Fibroblast of pulmonary artery (primary cell): Measurements from ENCODE around the gene UBE2E3.

ENCODE experiments used
- DNase-seq: peaks from one replicate; pipeline ENCODE4 v3.0.0-alpha.2; 2010; ENCODE audit warnings: low read depth
- H3K4me3 ChIP-seq: replicated peaks from 2 replicates; pipeline ENCODE4 v1.5.1; 2011; ENCODE audit warnings: low read depth, mild to moderate bottlenecking, control low read depth, low read length, moderate library complexity
- CTCF ChIP-seq: IDR thresholded peaks from 2 replicates; pipeline ENCODE4 v1.5.1; 2011; ENCODE audit warnings: mild to moderate bottlenecking, control low read depth, low read length, inconsistent platforms; ENCODE audit errors: missing control alignments

The UBE2E3 gene

GRCh38 chr2:180975585-180975984, 4.8 kb upstream of the UBE2E3 start:
- no peak for TF ChIP-seq CTCF
- H3K4me3 ChIP-seq = no peak overlapping the region
- DNase-seq = no peak

DNA sequence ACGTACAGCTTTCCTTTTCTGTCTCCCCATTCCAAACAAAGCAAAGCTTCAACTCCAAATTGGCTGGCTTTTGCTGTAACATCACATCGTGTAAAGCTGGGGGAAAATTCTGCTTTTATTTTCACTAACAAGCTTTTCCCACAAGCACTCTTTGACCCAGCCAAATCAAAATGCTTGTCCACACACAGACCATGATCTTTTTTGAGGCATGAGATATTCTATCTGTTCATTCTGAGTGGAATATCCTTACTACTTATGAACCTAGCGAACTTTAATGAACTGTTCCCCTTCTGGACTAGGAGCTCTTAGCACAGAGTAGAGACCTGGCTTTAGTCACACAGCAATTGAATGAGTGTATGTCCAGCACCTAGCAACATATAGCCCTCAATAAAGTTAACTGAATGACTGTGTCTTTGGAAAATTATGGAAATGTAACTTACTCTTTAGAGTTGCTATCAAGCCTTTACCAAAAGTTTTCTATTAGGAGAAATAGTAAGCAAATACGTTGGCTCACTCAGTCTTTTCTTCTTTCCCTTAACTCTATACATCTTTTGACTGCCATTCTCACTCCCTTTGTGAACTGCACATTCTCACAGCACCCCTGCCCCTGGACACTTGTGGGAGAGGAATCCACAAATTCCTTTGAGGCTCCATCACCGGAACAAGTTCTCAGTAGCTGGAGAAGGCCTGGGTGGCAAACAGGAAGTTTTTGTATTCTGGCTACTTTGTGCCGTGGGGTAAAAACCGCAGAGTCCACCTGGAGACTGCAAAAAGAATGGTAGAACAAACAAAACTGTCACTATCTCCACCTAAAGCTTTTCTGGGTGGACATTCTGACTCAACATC, 1.3 kb upstream of the UBE2E3 start:
- peak; percentile 77 for DNase-seq
- peak overlapping the region; percentile 80 for H3K4me3 ChIP-seq
- no peak for TF ChIP-seq CTCF

GRCh38 chr2:180979749-180980105, 678 bp upstream of the UBE2E3 start:
- no peak for TF ChIP-seq CTCF
- H3K4me3 ChIP-seq = peak overlapping the region; percentile 80
- DNase-seq = no peak

DNA sequence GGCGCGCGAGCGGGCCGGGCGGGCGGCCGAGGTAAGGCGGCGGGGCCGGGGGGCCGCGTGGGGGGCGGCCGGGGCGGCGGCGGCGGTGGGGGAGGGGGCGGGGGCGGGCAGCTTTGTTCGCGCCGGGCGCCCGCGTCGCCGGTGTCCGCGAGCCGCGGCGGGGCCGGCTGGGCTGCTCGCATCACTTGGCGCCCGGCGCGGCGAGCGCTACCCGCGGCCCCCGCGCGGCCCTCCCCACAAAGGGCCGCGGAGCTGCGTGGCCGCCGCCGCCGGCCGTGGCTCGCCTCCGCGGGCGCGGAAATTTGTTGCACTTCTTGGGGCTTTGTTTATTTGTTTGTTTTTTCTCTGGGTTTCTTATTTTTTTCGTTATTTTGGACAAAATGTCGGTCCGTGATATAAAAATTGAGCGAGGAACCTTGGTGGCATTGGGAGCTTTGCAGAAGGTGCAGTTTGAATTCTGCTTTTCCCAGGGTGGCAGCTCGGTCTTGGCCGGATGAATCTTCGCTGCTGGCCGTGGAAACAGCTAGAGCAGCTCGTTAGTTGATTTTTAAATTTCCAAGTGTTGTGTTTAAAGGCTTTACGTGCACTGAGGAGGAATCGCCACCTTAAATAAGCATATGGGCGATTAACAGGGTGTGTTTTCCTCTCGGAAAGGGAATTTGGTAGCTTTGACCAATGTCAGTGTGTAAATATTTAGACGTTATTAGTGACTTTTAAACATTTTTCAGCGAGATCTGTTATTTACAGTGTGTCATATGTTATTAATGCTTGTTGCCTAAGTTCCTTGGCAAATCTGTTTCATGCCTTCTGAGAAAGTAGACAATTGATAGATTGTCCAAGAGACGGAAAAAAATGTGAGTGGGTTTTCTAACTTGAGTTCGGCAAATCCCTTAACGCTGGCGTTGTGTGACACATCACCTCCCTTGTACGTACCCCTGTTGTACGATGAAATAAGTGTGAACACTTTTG, 822 bp downstream of the UBE2E3 start:
- H3K4me3 ChIP-seq = peak overlapping the region; percentile 80
- TF ChIP-seq CTCF = no peak
- DNase-seq = peak; percentile 46

- peak overlapping the region; percentile 32 for H3K4me3 ChIP-seq
- TF ChIP-seq CTCF = peak; percentile 57
- DNase-seq = peak; percentile 74
These were observed 3.2 kb downstream of the UBE2E3 start for GRCh38 chr2:180983468-180984242.

GRCh38 chr2:180985771-180986395, 5.5 kb downstream of the UBE2E3 start:
- TF ChIP-seq CTCF = no peak
- no peak overlapping the region for H3K4me3 ChIP-seq
- DNase-seq = no peak
